RWPE1 (cell line): ENCODE data around the gene NRP2.
A peak's percentile ranks its signal among the peaks of the same experiment; 100 is the strongest.

Experiments
- CTCF ChIA-PET: fragments of 350-600 bp; sonication (Branson Sonifier 250); formaldehyde crosslinking; extraction: SDS; loops from one replicate; lab custom pipeline; 2021; lab: Yijun Ruan, JAX
- POLR2A ChIA-PET: fragments of 400-600 bp; formaldehyde crosslinking; extraction: SDS; loops from one replicate; lab custom pipeline; 2020; ENCODE audit warnings: antibody characterized with exemption; ENCODE audit not compliant: low non-redundant PET; lab: Yijun Ruan, JAX
- DNase-seq: peaks from one replicate; pipeline ENCODE4 v3.0.0; 2012; ENCODE audit warnings: low spot score
- H3K27ac ChIP-seq: fragments of 450-650 bp; 2 replicates; pipeline ENCODE4 v1.5.1; 2017
- TF ChIP-seq, protein P1 (sequence below): fragments of 450-650 bp; conservative IDR thresholded peaks from 2 replicates; pipeline ENCODE4 v1.5.1; 2017; ENCODE audit warnings: low read depth, mild to moderate bottlenecking

NRP2 gene

DNA sequence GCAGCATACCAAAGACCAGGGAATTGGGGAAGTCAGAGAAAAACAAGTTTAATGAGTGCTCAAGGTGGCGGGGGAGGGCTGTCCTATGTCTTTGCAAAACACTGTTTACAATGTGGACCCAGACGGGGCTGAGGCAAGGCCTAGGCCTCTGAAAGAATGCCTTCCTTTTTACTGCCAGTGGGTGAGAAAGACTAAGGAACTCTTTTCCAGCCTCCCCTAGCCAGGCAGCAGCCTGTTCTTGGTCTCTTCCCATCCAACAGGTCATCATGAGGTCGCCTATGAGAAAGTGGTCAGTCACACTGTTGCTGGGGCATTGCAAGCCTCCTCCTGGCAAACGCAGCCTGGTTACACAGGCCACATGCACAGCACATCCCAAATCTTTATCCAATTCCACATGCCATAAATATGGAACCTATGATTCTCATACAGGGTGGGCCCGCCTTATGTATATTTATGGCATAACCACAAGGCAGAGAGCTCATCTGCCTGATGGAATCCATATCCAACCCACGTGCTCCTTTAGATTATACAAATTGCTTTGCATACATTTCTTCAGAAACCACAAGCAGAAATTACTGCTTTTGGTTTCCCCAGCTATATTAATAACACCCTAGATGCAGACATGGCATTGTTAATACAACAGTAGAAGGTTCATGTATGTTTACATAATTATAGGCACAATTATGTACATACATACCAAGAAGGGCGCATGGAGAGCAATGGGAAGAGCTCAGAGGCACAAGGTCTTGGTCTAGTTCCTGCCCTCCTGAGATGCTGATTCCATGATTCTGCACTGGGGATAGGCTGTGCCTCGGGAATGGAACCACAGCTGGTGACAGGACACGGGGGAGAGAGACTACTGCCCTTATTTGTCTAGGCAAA lies 48.6 kb downstream of the NRP2 start:
- CTCF ChIA-PET = no interaction called here
- H3K27ac ChIP-seq = no peak overlapping the region

DNA sequence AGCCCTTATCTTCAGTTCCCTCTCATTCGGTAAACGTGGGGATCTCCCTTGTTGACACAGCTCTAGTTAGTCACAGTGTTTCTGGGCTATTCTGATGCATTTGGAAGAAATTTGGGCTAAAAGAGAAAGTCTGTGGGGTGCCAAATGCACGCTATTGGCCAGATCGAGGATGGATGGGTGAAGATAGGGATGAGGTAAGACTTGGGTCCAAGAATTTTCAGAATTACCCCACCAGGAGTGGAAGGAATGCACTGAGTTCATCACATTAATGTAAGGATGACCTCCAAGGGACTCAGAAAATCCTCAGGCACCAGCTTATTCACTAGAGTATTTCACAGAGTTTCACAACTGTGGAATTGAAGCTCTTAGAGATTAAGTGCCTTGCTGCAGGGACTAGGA lies 49.3 kb downstream of the NRP2 start:
- no peak overlapping the region for H3K27ac ChIP-seq
- TF ChIP-seq, protein P1, sequence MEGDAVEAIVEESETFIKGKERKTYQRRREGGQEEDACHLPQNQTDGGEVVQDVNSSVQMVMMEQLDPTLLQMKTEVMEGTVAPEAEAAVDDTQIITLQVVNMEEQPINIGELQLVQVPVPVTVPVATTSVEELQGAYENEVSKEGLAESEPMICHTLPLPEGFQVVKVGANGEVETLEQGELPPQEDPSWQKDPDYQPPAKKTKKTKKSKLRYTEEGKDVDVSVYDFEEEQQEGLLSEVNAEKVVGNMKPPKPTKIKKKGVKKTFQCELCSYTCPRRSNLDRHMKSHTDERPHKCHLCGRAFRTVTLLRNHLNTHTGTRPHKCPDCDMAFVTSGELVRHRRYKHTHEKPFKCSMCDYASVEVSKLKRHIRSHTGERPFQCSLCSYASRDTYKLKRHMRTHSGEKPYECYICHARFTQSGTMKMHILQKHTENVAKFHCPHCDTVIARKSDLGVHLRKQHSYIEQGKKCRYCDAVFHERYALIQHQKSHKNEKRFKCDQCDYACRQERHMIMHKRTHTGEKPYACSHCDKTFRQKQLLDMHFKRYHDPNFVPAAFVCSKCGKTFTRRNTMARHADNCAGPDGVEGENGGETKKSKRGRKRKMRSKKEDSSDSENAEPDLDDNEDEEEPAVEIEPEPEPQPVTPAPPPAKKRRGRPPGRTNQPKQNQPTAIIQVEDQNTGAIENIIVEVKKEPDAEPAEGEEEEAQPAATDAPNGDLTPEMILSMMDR = no peak
- DNase-seq = no peak
- ChIA-PET CTCF (no interaction called here), POLR2A (no interaction called here)

More for the DNA sequence above, 48.6 kb downstream of the NRP2 start:
- TF ChIP-seq, protein P1 = no peak
- DNase-seq = no peak
- POLR2A ChIA-PET = no interaction called here

DNA sequence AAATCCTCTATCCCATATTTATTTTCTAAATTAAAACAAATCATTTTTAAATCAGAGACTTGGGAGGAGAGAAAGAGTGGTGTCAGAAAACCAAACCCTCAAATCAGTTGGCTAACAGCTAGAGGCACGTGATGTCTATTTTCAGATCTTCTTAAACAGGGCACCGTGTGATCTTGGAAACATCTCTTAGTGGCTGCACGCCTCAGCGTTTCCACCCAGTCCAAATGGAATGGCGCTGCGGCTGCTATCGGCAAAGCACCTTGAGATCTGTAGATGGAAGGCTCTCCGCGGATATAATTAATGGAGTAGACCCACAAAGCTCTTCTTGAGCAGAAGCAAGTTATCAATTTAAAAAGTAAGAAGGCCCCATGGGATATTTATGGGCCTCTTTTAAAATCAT lies 50.0 kb downstream of the NRP2 start:
- CTCF ChIA-PET = interaction anchor here (0.6 kb wide), 2 partner anchors 142 to 145 kb away, joined by 3 to 4 read pairs; no protein-coding TSS in a partner anchor
- TF ChIP-seq, protein P1 = no peak
- H3K27ac ChIP-seq = no peak overlapping the region
- DNase-seq = no peak
- POLR2A ChIA-PET = no interaction called here

DNA sequence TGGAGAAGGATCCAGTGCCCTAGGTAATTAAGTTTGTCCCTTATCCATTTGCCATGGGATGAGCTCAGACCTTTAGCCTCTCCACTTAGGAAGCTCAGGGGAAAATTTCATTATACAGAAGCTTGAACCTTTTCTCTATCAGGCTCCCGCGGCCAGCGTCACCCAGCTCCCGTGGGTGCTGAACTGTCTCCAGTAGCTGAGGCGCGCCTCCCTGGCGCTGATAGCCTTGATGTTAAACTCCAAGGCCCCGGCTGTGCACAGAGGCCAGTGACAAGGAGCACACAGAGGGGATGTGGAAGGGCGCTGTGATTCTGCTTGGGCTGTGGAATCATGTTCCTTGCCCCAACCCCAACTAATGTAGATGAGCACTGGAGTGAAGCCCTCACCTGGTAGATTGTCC lies 50.8 kb downstream of the NRP2 start:
- ChIA-PET POLR2A (no interaction called here), CTCF (interaction anchor here (0.6 kb wide), 1 partner anchor 437 kb away, joined by 3 read pairs; no protein-coding TSS in a partner anchor)
- no peak overlapping the region for H3K27ac ChIP-seq

DNA sequence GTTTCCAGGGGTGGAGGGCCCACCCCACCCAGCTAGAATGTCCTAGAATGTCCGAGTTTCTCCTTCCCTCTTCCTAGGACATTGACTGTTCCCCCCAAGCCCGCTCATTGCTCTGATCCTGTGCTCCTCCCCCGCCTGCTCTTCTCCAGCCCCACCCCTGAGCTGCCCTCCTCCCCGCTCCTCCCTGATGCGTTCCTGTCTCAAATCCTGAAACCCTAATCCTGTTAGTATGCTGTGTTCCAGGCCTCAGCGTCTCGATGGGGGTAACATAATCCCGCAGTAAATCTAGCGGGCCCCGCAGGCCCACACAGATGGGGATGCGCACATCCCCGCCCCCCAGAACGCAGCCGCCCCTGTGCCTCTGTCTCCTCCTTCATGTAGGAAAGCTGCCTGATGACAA lies 51.3 kb downstream of the NRP2 start:
- ChIA-PET POLR2A (no interaction called here), CTCF (interaction anchor here (0.6 kb wide), 1 partner anchor 438 kb away, joined by 3 read pairs; no protein-coding TSS in a partner anchor)
- no peak for DNase-seq
- TF ChIP-seq, protein P1 = no peak
- H3K27ac ChIP-seq = no peak overlapping the region

More for the DNA sequence above, 50.8 kb downstream of the NRP2 start:
- TF ChIP-seq, protein P1 = no peak
- DNase-seq = no peak

DNA sequence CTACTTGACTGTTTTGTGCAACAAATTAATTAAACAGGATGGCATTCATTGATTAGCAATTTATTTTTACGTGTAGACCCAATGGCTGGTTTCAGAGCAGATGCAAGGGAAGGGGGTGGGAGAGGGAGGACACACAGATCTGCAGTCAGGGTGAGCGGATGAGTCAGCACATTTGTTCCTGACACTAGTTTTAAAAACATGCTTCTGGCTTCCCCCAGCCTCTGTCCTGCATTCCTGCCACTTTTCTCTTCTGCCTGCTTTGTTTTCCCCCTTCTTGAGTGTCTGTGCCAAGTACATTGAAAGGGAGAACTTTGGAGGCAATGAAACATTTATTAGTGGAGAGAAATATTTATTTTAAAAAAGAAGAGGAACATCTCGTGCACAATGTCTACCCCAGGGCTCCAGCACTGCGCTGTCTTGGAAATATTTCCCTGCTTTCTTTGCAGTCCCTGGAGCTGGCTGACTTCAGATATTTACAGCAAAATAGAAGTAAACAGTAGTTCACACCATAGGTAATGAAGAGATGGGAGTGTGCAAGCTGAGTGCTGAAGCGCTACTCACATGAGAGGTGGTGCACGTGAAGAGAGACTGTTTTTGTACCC lies 52.2 kb downstream of the NRP2 start:
- TF ChIP-seq, protein P1 = no peak
- peak overlapping the region; percentile 40; the same call in 1 of the 2 replicates for H3K27ac ChIP-seq
- POLR2A ChIA-PET = no interaction called here
- CTCF ChIA-PET = no interaction called here
- peak; percentile 38 for DNase-seq
